GM19438 (cell line): ENCODE data around the gene EYS.

Experiments used
- ATAC-seq: cut with Tn5 transposase; IDR thresholded peaks from one replicate; pipeline ENCODE4 v1.9.1; 2021; ENCODE audit warnings: low read depth; ENCODE audit not compliant: unreplicated experiment

EYS gene

GRCh38 chr6:63675138-63675537, 2031.9 kb downstream of the EYS start:
- no peak for ATAC-seq

- no peak for ATAC-seq
Measured at GRCh38 chr6:63674635-63675034, 2032.4 kb downstream of the EYS start.

GRCh38 chr6:63673692-63674091, 2033.3 kb downstream of the EYS start:
- no peak for ATAC-seq

GRCh38 chr6:63672582-63673129, 2034.4 kb downstream of the EYS start:
- ATAC-seq = no peak

- ATAC-seq = no peak
Measured at GRCh38 chr6:63671098-63671754, 2035.8 kb downstream of the EYS start.
